DMS153 (cell line): ENCODE measurements around the gene CCDC60.

Source experiments
- DNase-seq: peaks from one replicate; lab custom pipeline; 2025; lab: John Stamatoyannopoulos, UW

The CCDC60 gene

GRCh38 chr12:119334430-119335170, at the start of gene CCDC60:
Gene CCDC60 (plus strand): TSS chr12:119334729. CDS start chr12:119335177, 448 bp downstream.
- no peak for DNase-seq

GRCh38 chr12:119288576-119288975, 46.0 kb upstream of the CCDC60 start:
- no peak for DNase-seq

- no peak for DNase-seq
Observed at GRCh38 chr12:119292893-119293630, 41.5 kb upstream of the CCDC60 start.

- no peak for DNase-seq
Observed at GRCh38 chr12:119294211-119294610, 40.3 kb upstream of the CCDC60 start.

GRCh38 chr12:119296535-119296934, 38.0 kb upstream of the CCDC60 start:
- DNase-seq = peak; percentile 13

- no peak for DNase-seq
Observed at GRCh38 chr12:119299130-119299529, 35.4 kb upstream of the CCDC60 start.

GRCh38 chr12:119301379-119301778, 33.1 kb upstream of the CCDC60 start:
- no peak for DNase-seq

GRCh38 chr12:119302451-119303080, 32.0 kb upstream of the CCDC60 start:
- DNase-seq = no peak

- DNase-seq = no peak
Observed at GRCh38 chr12:119306593-119306992, 27.9 kb upstream of the CCDC60 start.

GRCh38 chr12:119307747-119308146, 26.8 kb upstream of the CCDC60 start:
- DNase-seq = no peak

- no peak for DNase-seq
Observed at GRCh38 chr12:119308708-119309456, 25.6 kb upstream of the CCDC60 start.

GRCh38 chr12:119311878-119312277, 22.7 kb upstream of the CCDC60 start:
- DNase-seq = no peak

GRCh38 chr12:119312904-119313303, 21.6 kb upstream of the CCDC60 start:
- no peak for DNase-seq

- no peak for DNase-seq
Observed at GRCh38 chr12:119314290-119314689, 20.2 kb upstream of the CCDC60 start.

- no peak for DNase-seq
Observed at GRCh38 chr12:119319638-119320037, 14.9 kb upstream of the CCDC60 start.

GRCh38 chr12:119320678-119321077, 13.9 kb upstream of the CCDC60 start:
- no peak for DNase-seq

GRCh38 chr12:119322301-119322723, 12.2 kb upstream of the CCDC60 start:
- no peak for DNase-seq

- DNase-seq = no peak
Observed at GRCh38 chr12:119325813-119326212, 8.7 kb upstream of the CCDC60 start.

- DNase-seq = no peak
Observed at GRCh38 chr12:119326341-119326740, 8.2 kb upstream of the CCDC60 start.

- DNase-seq = no peak
Observed at GRCh38 chr12:119327471-119327870, 7.1 kb upstream of the CCDC60 start.

GRCh38 chr12:119328111-119328510, 6.4 kb upstream of the CCDC60 start:
- no peak for DNase-seq
